ENCODE results near the gene NHS. TPM values are rescaled to one million over a fixed set of nuclear protein-coding genes. Genes with fewer than 3 reads are reported as not detected.

NHS gene
- total RNA-seq, 1 experiment from 2014 or later = 19.5 TPM

- no peak overlapping the region for H3K4me3 Mint-ChIP-seq (ENCODE audit: low read depth, unreplicated experiment)
- H3K27ac Mint-ChIP-seq (ENCODE audit: unreplicated experiment) = no peak overlapping the region
- no peak for TF ChIP-seq CTCF (IDR thresholded peaks at IDR 0.05; ENCODE audit: unreplicated experiment)
- intact Hi-C loops (cut with micrococcal nuclease; ENCODE audit: unreplicated experiment) = no loop called here
- H3K9me3 Mint-ChIP-seq (ENCODE audit: low read depth, unreplicated experiment) = no peaks in the 10 kb centered on the region
- no TSS peak for BruUV-seq (replicated peaks)
- peaks cover 24% of the 10 kb centered on the region for H3K4me1 Mint-ChIP-seq (ENCODE audit: low read depth, unreplicated experiment)
- peaks cover 21% of the 10 kb centered on the region for H3K36me3 Mint-ChIP-seq (ENCODE audit: insufficient read depth, unreplicated experiment)
- no peak for DNase-seq
- CTCF ChIA-PET = no interaction called here
- no peaks in the 10 kb centered on the region for H3K27me3 Mint-ChIP-seq (ENCODE audit: unreplicated experiment)
Measured at GRCh38 chrX:17588303-17588702, 213.3 kb downstream of the NHS start.

DNA sequence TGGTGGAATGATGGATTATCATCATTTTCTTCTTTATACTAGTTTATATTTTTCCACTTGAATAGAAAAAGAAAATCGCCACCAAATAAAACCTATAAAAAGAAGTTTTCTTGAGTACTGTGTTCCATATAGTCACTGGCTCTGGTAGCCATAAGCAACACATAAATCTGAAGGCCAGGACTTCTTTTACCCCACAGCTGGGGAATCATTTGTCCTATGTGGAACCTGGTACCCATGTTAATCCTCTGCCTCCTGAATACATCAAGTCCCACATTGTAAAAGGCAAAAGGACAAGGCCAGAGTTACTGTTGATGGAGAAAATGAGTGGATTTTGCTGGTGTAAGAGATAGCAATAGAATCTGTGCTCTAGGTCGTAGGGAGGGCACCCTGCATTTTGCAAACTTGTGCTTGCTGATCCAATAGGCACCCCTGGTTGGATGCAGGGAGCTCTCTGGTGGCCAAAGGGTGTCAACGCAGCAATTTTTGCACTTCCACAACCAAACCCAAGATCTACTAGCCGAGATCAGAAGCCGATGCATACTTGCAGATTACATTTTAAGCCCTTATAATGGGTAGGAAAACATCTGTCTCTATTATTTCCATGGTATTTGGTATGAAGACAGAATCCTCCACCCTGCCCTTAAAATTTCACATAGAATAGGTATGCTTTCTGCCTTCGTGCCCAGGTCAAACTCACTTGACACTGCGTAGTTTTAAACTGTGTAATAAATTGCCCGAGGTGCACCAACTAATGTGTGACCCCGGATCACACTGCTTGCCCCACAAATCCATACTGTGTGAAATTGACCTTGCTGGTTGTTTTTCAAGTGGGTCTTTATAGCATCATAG lies 216.1 kb downstream of the NHS start:
- H3K9me3 Mint-ChIP-seq (ENCODE audit: low read depth, unreplicated experiment) = no peaks in the 10 kb centered on the region
- H3K4me3 Mint-ChIP-seq (ENCODE audit: low read depth, unreplicated experiment) = peak overlapping the region; percentile 62
- no TSS peak for BruUV-seq (replicated peaks)
- DNase-seq = peak; percentile 71
- H3K4me1 Mint-ChIP-seq (ENCODE audit: low read depth, unreplicated experiment) = peaks cover 47% of the 10 kb centered on the region
- peaks cover 28% of the 10 kb centered on the region for H3K36me3 Mint-ChIP-seq (ENCODE audit: insufficient read depth, unreplicated experiment)
- TF ChIP-seq CTCF (IDR thresholded peaks at IDR 0.05; ENCODE audit: unreplicated experiment) = peak; percentile 71
- CTCF ChIA-PET = interaction anchor here (0.9 to 2.2 kb wide), 10 partner anchors 17 to 350 kb away, joined by 3 to 23 read pairs (median 4); no protein-coding TSS in a partner anchor
- intact Hi-C loops (cut with micrococcal nuclease; ENCODE audit: unreplicated experiment) = loop anchor here (1.0 to 10.0 kb wide), 6 partner anchors 30 to 349 kb away; partner anchors contain the start of gene NHS
- peak overlapping the region; percentile 95 for H3K27ac Mint-ChIP-seq (ENCODE audit: unreplicated experiment)
- H3K27me3 Mint-ChIP-seq (ENCODE audit: unreplicated experiment) = no peaks in the 10 kb centered on the region

- no TSS peak for BruUV-seq (replicated peaks)
- TF ChIP-seq CTCF (IDR thresholded peaks at IDR 0.05; ENCODE audit: unreplicated experiment) = no peak
- Mint-ChIP-seq H3K27me3 (ENCODE audit: unreplicated experiment) (no peaks in the 10 kb centered on the region), H3K4me3 (ENCODE audit: low read depth, unreplicated experiment) (peak overlapping the region; percentile 62), H3K36me3 (ENCODE audit: insufficient read depth, unreplicated experiment) (peaks cover 32% of the 10 kb centered on the region), H3K4me1 (ENCODE audit: low read depth, unreplicated experiment) (peaks cover 53% of the 10 kb centered on the region), H3K9me3 (ENCODE audit: low read depth, unreplicated experiment) (no peaks in the 10 kb centered on the region), H3K27ac (ENCODE audit: unreplicated experiment) (peak overlapping the region; percentile 95)
- peak; percentile 20 for DNase-seq
- CTCF ChIA-PET = interaction anchor here (0.9 to 2.2 kb wide), 10 partner anchors 17 to 350 kb away, joined by 3 to 23 read pairs (median 4); no protein-coding TSS in a partner anchor
- intact Hi-C loops (cut with micrococcal nuclease; ENCODE audit: unreplicated experiment) = loop anchor here (1.0 to 10.0 kb wide), 6 partner anchors 31 to 349 kb away; partner anchors contain the start of gene NHS
Measured at GRCh38 chrX:17591741-17592110, 216.7 kb downstream of the NHS start.

DNA sequence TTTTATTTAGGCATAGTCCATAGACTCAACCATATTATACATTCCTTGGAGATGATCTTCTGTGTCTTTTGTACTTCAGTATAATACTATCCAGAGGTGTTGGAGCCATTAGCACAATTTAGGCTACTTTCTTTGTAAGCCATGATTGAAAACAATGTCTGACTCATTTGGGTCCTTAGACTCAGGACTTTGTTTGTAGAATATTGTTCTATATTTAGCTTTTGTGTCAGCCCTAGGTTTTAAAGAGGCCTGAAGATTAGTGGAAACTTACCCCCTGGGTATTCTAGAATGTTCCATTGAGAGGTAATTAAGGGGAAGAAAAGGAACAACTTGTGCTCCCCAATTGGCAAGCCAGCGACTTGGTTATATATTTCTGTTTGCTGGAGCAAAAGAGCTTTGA lies 217.1 kb downstream of the NHS start:
- peak overlapping the region; percentile 95 for H3K27ac Mint-ChIP-seq (ENCODE audit: unreplicated experiment)
- no peaks in the 10 kb centered on the region for H3K9me3 Mint-ChIP-seq (ENCODE audit: low read depth, unreplicated experiment)
- no peak for DNase-seq
- intact Hi-C loops (cut with micrococcal nuclease; ENCODE audit: unreplicated experiment) = loop anchor here (5.0 to 10.0 kb wide), 2 partner anchors 177 to 215 kb away; partner anchors contain the start of gene NHS
- no TSS peak for BruUV-seq (replicated peaks)
- H3K4me3 Mint-ChIP-seq (ENCODE audit: low read depth, unreplicated experiment) = peak overlapping the region; percentile 62
- peaks cover 56% of the 10 kb centered on the region for H3K4me1 Mint-ChIP-seq (ENCODE audit: low read depth, unreplicated experiment)
- H3K27me3 Mint-ChIP-seq (ENCODE audit: unreplicated experiment) = no peaks in the 10 kb centered on the region
- H3K36me3 Mint-ChIP-seq (ENCODE audit: insufficient read depth, unreplicated experiment) = peaks cover 32% of the 10 kb centered on the region
- CTCF ChIA-PET = interaction anchor here (0.9 to 2.2 kb wide), 9 partner anchors 16 to 351 kb away, joined by 3 to 23 read pairs (median 4); no protein-coding TSS in a partner anchor
- no peak for TF ChIP-seq CTCF (IDR thresholded peaks at IDR 0.05; ENCODE audit: unreplicated experiment)

Data from Calu3 (cell line).